ENCODE results near the gene SLX4IP. TPM values are rescaled to one million over a fixed set of nuclear protein-coding genes. Genes with fewer than 3 reads are reported as not detected.

The SLX4IP gene
- total RNA-seq, 1 experiment from 2014 or later, result 7.4 TPM

GRCh38 chr20:10538768-10539167 lies 103.7 kb downstream of the SLX4IP start:
- H3K27me3 Mint-ChIP-seq (ENCODE audit: low read depth), result no peaks in the 10 kb centered on the region
- H3K27ac Mint-ChIP-seq, result no peak overlapping the region
- H3K4me3 Mint-ChIP-seq, result no peak overlapping the region
- CTCF ChIA-PET, result interaction anchor here (1.1 kb wide), 1 partner anchor 71 kb away, joined by 3 read pairs; no protein-coding TSS in a partner anchor
- no peaks in the 10 kb centered on the region for H3K36me3 Mint-ChIP-seq
- TF ChIP-seq AFF4 (CRISPR knock-in tag; IDR thresholded peaks at IDR 0.05; ENCODE audit: borderline replicate concordance) (no peak), ESRRA (CRISPR knock-in tag; IDR thresholded peaks at IDR 0.05; ENCODE audit: borderline replicate concordance) (no peak), RELA (CRISPR knock-in tag; IDR thresholded peaks at IDR 0.05; ENCODE audit: borderline replicate concordance) (no peak), NFE2L1 (CRISPR knock-in tag; IDR thresholded peaks at IDR 0.05) (no peak), NR2C2 (CRISPR knock-in tag; IDR thresholded peaks at IDR 0.05) (no peak), ZNF396 (CRISPR knock-in tag; IDR thresholded peaks at IDR 0.05; ENCODE audit: borderline replicate concordance) (no peak), ZNF512 (CRISPR knock-in tag; IDR thresholded peaks at IDR 0.05; ENCODE audit: borderline replicate concordance) (no peak), GABPB1 (CRISPR knock-in tag; IDR thresholded peaks at IDR 0.05) (no peak), FOXP4 (CRISPR knock-in tag; IDR thresholded peaks at IDR 0.05) (no peak), ELF4 (CRISPR knock-in tag; IDR thresholded peaks at IDR 0.05; ENCODE audit: low read depth) (no peak), NR1H2 (CRISPR knock-in tag; IDR thresholded peaks at IDR 0.05) (no peak), MYBL2 (CRISPR knock-in tag; IDR thresholded peaks at IDR 0.05) (no peak), FOXK1 (CRISPR knock-in tag; IDR thresholded peaks at IDR 0.05) (no peak), E2F5 (CRISPR knock-in tag; IDR thresholded peaks at IDR 0.05) (no peak)
- no peaks in the 10 kb centered on the region for H3K9me3 Mint-ChIP-seq
- peaks cover 56% of the 10 kb centered on the region for H3K4me1 Mint-ChIP-seq
- ATAC-seq (no peak), DNase-seq (ENCODE audit: low spot score) (no peak)
- POLR2A ChIA-PET, result no interaction called here

- Mint-ChIP-seq H3K27me3 (ENCODE audit: low read depth) (no peaks in the 10 kb centered on the region), H3K27ac (no peak overlapping the region), H3K36me3 (no peaks in the 10 kb centered on the region), H3K4me3 (no peak overlapping the region), H3K4me1 (peaks cover 51% of the 10 kb centered on the region), H3K9me3 (no peaks in the 10 kb centered on the region)
- DNase-seq (ENCODE audit: low spot score) (no peak), ATAC-seq (no peak)
- CTCF ChIA-PET, result no interaction called here
- TF ChIP-seq ZNF416 (CRISPR knock-in tag; IDR thresholded peaks at IDR 0.05) (no peak), FOXJ3 (CRISPR knock-in tag; IDR thresholded peaks at IDR 0.05; ENCODE audit: borderline replicate concordance) (no peak), NR3C1 (CRISPR knock-in tag; conservative IDR thresholded peaks at IDR 0.05; ENCODE audit: low read depth) (no peak), MAX (CRISPR knock-in tag; IDR thresholded peaks at IDR 0.05) (no peak), ZNF317 (CRISPR knock-in tag; IDR thresholded peaks at IDR 0.05; ENCODE audit: borderline replicate concordance, low read depth) (no peak), SMAD3 (CRISPR knock-in tag; IDR thresholded peaks at IDR 0.05; ENCODE audit: borderline replicate concordance) (no peak)
- POLR2A ChIA-PET, result no interaction called here
These were observed 104.9 kb downstream of the SLX4IP start for GRCh38 chr20:10539818-10540553.

All from WTC11 (cell line).